Fibroblast of pulmonary artery (primary cell): Measurements from ENCODE around the gene CYFIP1.
A peak's percentile ranks its signal among the peaks of the same experiment; 100 is the strongest.

Experiments
- DNase-seq: peaks from one replicate; pipeline ENCODE4 v3.0.0-alpha.2; 2010; ENCODE audit warnings: low read depth
- H3K4me3 ChIP-seq: replicated peaks from 2 replicates; pipeline ENCODE4 v1.5.1; 2011; ENCODE audit warnings: low read depth, mild to moderate bottlenecking, control low read depth, low read length, moderate library complexity
- CTCF ChIP-seq: IDR thresholded peaks from 2 replicates; pipeline ENCODE4 v1.5.1; 2011; ENCODE audit warnings: mild to moderate bottlenecking, control low read depth, low read length, inconsistent platforms; ENCODE audit errors: missing control alignments

CYFIP1 gene

DNA sequence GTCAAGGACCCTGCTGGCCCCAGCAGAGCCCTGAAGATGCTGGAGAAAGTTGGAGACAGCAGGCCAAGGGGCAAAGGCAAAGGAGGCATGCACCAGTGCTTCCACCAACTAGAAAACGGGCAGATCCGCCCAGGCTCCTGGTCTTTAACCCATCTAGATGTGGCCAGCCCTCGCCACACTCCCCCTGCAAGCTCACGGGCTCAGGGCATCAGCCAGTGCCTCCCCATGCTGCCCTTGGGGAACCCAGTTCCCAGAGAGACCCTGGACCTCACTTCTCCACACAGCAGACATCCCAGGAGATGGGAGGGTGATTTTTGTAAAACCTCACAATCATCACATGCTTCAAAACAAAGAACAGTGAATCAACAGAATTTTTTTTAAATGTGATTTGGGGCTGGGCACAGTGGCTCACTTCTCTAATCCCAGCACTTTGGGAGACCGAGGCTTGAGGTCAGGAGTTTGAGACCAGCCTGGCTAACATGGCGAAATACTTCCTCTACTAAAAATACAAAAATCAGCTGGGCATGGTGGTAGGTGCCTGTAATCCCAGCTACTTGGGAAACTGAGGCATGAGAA lies 24.5 kb downstream of the CYFIP1 start:
- DNase-seq: no peak
- H3K4me3 ChIP-seq: no peak overlapping the region
- TF ChIP-seq CTCF: no peak

- DNase-seq: no peak
- no peak overlapping the region for H3K4me3 ChIP-seq
- no peak for TF ChIP-seq CTCF
These were observed 25.2 kb downstream of the CYFIP1 start for GRCh38 chr15:22954798-22955543.

DNA sequence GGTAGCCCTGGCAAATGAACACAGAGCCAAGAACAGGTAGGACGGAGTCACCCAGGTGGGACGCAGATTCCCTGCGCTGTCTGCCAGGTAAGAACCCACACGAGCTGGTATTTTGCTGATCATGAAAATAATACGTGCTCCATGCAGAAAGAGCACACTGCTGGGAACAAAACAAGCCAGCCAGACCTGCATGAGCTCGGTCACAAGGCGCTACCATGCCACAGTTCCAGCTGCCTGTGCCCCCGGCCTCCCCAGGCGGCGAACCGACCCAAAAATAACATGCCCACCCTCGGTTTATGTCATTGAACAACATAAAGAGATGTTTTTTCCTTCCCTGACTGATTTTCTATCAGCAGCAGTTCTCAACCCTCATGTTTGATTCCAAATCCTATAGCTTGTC lies 25.8 kb downstream of the CYFIP1 start:
- no peak for TF ChIP-seq CTCF
- H3K4me3 ChIP-seq: no peak overlapping the region
- no peak for DNase-seq

- DNase-seq: peak; percentile 77
- no peak for TF ChIP-seq CTCF
- H3K4me3 ChIP-seq: no peak overlapping the region
These were observed 27.2 kb downstream of the CYFIP1 start for GRCh38 chr15:22952796-22953579.

GRCh38 chr15:22951381-22952280 lies 28.5 kb downstream of the CYFIP1 start:
- DNase-seq: no peak
- no peak overlapping the region for H3K4me3 ChIP-seq
- TF ChIP-seq CTCF: no peak

- TF ChIP-seq CTCF: no peak
- no peak for DNase-seq
- no peak overlapping the region for H3K4me3 ChIP-seq
These were observed 29.2 kb downstream of the CYFIP1 start for GRCh38 chr15:22951031-22951380.
